GM12892 (cell line): ENCODE measurements around the gene PRDM10.

Experiments
- POLR2A ChIP-seq: IDR thresholded peaks from 2 replicates; pipeline ENCODE4 v1.6.1; 2011; ENCODE audit warnings: low read depth, low read length, control low read depth
- POLR2AphosphoS5 ChIP-seq: IDR thresholded peaks from 2 replicates; pipeline ENCODE4 v1.6.1; 2011; ENCODE audit warnings: low read depth, low read length, control low read depth
- TAF1 ChIP-seq: IDR thresholded peaks from 2 replicates; pipeline ENCODE4 v1.6.1; 2011; ENCODE audit warnings: low read depth, mild to moderate bottlenecking, control low read depth, low read length, borderline replicate concordance

DNA sequence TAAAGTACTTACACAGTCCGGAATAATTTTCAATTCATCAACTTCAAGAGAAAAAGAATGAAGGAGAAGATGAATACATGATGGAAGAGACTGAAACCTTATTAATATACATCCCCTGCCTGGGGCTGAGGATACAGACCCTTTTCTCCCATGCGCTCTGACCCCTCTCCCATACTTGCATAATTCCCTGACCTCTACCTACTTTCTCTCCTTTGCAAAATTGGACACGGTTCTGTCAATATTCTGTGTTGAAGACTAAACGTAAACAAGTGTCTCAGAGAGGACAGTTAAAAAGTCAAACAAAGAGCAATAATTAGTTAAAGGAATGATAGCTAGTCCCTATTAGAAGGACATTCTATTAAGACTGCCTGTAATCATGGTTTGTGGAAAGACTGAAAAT is 7.5 kb downstream of the PRDM10 start:
- TF ChIP-seq POLR2AphosphoS5 = no peak
- TF ChIP-seq POLR2A = no peak
- TF ChIP-seq TAF1 = no peak
